ENCODE measurements around the gene TOP1.

The TOP1 gene

DNA sequence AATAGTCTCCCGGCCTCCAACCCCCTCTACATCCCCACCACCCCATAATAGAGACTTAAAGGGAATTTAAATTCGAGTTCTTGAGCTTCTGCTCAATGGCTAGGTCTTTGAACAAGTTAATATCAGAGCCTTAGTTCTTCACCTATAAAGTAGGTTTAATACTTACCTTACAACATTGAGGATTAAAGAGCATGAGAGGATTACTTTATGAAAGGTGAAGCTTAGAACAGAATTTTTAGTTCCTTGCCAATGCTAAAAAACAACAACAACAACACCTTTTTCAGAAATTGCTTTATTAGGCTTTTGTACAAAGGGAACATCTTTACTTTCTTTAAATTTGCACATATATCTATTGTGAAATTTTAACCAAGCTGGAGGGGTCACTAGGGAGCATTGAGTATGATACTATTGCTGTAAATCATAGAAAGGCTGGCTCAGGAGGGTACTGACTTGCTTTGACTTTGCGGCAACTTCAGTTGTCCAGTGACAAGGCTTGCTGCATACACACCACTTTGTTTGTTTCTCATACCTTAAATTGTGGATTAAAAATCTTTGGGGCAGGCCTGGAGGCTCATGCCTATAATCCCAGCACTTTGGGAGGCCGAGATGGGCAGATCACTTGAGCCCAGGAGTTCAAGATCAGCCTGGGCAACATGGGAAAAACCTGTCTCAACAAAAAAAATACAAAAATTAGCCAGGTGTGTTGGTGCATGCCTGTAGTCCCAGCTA lies 9.7 kb downstream of the TOP1 start:
- DNase-seq = no peak

DNA sequence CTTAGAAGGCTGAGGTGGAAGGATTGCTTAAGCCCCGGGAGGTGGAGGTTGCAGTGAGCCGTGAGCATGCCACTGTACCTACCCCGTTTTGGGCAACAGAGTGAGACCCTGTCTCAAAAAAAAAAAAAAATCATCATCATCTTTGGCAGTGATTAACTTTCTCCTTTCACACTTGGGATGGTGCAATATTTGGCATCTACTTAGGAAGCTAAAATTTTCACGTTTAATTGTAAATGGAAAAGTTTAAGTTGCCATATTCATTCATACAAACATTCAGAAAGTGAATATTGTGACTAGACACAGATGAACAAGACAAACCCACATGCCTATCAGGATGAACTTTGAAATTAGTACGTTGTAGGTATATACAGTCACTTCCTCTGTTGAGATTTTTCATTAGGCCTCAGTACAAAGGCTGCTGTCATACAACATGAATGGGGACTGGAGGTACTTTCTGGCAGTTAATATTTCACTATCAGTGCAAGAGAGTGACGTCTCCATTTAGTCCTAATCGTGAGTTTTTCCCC lies 10.3 kb downstream of the TOP1 start:
- DNase-seq = peak in 1 of 5 experiments; percentile 55

DNA sequence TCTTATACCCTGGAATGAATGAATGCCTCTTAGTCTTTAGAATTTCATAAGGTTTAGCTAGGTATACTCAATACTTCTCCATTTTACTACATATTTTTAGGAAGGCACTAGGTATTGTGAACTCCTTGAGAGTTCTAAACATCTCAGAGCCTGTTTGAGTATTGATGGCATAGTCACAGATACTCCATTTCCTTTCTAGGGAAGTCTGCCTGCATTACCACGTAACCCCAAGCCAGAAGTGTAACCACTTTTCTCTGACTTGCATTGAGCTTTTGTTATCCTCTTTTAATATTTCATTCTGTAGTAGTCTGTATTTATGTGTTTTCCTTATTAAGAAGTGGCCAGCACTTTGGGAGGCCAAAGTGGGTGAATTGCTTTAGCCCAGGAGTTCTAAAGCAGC lies 12.2 kb downstream of the TOP1 start:
- peak in 1 of 5 experiments; percentile 64 for DNase-seq

DNA sequence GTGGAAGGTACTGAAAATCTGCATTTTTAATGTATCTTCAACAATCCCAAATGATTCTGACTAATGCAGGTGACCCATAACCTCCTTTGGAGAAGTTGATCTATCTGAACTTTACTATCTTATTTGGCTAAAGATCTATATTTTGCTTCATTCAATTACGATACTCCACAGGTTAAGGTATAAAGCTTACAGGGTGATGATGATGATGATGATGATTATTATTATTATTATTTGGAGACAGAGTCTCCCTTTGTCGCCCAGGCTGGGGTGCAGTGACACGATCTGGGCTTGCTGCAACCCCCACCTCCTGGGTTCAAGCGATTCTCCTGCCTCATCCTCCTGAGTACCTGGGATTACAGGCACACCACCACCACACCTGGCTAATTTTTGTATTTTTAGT lies 13.1 kb downstream of the TOP1 start:
- no peak for DNase-seq

DNA sequence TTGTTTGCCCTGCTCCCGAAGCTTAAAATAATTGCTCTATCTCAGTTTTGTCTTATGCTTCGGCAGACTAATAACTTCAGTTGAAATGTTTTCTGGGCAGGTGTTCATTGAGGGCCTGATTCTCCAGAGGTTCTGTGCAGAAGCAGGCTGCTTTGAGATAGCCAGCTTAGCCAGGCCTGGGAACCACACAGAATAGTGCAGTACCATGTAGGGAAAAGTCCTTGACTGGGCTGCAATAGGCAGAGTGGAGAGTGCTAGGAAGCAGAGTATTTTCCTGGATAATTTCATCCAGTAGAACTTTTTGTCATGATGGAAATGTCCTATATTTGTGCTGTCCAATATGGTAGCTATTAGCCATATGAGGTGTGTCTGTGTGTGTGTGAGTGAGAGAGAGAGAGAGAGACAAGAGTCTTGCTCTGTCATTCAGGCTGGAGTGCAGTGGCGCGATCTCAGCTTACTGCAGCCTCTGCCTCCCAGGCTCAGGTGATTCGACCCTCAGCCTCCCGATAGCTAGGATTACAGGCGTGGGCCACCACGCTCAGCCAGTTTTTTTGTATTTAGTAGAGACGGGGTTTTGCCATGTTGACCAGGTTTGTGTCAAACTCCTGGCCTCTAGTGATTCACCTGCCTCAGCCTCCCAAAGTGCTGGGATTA lies 15.9 kb downstream of the TOP1 start:
- DNase-seq = no peak

DNA sequence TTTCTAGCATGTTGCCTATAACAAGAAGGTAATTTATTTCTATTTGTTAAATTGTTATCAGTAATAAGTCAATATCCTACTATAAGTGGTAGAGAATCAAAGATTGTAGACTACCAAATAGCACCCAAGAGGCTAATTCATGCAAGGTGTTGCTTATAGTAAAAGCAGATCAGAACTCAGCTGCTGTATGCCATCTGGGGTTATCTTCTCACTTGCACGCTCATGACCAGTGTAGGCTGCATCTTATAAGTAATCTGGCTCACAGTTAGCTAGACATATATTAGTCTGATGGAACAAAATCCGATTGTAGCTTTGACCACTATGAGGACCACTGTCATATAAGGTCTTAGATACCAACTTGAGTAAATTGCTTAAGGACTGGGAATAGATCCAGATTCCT lies 17.0 kb downstream of the TOP1 start:
- no peak for DNase-seq

DNA sequence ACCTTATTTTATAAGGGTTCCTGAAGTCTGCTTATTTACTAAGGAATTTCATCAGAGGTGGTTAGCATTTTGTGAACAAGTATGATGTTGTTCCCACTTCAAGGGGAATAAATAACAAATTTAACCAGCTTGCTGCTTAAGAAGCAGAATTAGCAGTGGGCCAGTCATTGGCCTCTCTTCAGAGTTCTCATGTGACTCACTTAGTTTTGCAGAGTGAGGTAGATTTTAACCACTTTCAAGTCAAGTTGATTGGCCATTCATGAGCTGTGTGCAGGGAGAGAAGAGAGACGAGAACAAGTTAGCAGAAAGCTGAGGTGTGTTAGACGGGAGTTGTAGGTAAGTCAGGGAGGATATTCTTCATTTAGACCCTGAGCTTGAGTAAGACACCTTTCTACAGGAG lies 18.1 kb downstream of the TOP1 start:
- peak in 1 of 5 experiments; percentile 60 for DNase-seq

DNA sequence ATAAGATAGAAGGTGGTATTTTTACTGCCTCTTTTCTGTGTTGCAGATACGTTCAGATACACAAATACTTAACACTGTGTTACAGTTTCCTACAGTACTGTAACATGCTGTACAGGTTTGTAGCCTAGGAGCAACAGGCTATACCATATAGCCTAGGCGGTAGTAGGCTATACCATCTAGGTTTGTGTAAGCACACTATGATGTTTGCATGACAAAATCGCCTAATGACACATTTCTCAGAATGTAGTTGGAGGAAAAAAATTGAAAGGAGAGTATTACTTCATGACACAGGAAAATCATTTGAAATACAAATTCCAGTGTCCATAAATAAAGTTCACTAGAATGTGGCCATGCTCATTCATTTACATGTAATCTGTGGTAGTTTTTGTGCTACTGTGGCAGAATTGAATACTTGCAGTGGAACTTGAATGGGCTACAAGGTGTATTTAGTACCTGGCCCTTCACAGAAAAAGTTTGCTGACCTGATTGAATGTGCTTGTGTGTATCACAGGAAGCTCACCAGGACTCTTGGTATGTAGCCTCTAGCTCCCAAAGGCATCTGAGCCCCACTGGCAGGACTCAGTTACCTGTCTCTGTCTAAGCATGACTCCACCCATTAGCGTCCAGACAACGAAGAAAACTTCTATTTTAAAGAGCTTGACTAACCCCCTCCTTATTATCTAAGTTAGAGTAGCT lies 18.8 kb downstream of the TOP1 start:
- peak in 1 of 5 experiments; percentile 25 for DNase-seq

DNA sequence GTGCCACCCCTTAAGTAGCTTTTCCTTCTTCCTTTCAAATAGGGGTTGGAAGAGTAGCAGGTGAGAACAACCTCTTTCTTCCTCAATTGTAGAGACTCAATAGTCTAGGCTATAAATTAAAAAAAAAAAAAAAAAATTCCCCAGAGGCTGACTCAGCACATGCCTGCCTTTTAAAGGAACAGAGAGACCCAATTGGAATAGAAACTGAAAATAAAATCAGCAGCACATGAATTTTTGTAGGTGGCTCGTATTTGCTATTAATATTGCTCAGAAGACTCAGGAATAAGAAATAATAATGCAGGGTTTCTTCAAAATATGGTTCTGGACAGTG lies 19.3 kb downstream of the TOP1 start:
- DNase-seq = peak in 2 of 5 experiments; percentile 40 to 60

DNA sequence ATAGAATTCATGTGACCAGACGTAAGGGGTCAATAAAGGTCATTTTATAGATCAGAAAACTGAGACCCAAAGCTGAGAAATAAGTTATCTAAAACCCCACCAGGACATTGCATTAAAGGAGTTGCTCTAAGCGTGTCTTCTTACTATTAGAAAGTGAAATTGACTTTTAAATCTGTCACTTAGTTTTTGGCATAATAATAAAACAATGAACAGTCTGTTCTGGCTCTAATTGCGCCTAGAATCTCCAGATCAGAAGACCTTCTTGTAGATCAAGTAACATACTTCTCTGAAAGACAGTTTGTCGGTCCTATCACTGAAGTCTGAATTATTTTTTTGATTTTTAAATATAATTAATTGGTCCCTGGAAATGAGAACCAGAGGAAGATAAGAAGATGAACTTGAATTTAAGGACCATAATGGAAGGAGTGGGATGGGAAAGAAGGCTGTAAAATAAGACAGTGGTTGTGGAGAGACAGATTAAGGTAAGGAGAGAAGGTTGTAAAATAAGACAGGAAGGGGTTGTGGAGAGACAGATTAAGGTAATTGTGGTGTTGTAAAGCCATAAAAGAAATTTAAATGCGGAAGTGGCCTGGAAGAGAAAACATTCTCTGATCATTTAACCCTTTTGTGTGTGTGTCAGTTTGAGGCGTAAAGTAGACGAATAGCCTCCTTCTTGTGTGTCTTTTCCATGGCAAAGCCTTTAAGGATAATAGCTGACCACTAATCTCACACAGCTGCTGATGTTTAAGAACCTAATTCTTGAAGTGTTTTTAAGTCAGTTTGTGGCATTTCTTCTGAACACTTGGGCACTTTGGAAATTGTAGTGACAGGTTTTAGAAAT lies 20.1 kb downstream of the TOP1 start:
- peak in 2 of 5 experiments; percentile 45 to 81 for DNase-seq

DNA sequence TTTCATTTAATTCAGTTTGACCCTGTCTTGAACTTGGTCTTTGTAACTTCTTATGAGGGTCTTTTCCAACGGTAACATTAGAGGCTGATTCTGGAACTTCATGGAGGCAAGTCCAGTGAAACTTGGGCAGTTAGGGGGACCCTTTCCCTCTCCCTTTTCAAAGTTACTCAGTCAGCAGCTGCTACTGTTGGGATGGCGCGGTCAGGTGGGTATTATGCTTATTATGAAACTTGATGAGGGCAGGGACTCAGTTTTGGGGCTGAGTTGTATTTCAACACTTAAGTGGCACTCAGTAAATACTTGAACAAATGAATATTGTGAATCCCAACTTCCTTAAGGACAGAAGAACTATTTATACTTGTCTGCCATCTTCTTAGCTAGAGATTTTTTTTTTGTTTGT lies 20.8 kb downstream of the TOP1 start:
- no peak for DNase-seq

DNA sequence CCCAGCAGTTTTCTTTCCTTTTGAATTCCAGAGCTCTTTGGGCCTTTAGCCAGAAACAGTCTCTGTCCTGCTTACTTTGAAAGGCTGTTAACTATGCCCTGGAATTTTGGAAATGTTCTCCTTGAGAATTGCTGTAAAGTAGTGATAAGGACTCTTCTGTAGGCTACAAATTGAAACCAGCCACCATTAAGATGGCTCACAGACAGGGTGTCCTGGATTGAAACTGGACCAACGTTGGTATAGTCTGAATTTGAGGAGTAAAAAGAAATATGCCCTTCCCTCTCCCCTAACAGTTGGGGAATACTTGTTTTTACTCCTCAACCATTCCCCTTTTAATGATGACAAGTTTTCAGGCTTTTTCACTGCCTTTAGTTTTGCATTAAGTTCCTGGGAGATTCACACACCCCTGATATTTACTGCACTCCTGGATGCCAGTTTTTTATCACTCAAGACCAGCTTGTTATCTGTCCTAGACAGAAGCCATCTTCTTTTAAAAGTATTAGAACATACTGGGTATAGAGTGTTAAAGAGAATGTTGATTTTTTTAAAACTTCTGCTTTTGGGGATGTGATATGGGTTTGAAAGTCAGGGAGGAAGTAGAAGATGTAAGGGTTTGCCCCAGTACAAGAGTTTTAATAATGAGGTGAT lies 21.9 kb downstream of the TOP1 start:
- DNase-seq = no peak

DNA sequence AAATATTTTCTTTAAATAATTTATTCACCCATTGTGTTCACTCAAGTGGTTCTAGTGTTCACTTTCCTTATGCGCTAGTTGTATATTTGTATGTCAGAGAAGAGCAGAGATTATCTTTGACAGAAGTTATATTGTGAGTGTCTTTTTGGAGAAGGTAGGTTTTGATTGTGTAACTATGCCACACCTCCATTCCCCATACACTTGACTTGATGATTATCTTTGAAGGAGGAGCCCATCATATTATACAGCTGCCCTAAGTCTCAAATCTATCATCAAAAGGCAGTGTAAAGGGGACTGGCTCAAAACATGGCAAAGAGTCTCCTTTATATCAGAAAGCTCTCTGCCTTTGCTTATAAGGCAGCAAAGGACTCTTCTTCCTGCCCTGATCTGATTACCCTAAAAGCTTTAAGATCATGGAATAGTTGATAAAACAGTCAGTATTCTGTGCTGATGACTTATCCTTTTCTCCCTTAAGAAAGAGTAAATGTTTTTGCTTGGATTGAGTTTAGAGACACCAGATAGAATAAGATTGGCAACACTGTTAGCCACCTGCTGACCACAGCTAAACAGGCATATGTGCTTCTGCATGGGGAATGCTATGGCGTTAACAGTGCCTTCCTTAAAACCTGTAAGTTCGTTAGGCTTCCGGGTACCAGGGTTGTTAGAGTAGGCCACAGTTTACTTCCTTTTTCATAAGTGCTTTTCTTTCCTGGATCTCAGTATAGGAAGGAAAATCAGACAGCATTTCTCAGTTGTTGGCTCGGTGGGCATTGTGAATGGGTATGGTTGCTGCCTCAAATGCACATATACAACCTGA lies 22.6 kb downstream of the TOP1 start:
- DNase-seq = no peak

DNA sequence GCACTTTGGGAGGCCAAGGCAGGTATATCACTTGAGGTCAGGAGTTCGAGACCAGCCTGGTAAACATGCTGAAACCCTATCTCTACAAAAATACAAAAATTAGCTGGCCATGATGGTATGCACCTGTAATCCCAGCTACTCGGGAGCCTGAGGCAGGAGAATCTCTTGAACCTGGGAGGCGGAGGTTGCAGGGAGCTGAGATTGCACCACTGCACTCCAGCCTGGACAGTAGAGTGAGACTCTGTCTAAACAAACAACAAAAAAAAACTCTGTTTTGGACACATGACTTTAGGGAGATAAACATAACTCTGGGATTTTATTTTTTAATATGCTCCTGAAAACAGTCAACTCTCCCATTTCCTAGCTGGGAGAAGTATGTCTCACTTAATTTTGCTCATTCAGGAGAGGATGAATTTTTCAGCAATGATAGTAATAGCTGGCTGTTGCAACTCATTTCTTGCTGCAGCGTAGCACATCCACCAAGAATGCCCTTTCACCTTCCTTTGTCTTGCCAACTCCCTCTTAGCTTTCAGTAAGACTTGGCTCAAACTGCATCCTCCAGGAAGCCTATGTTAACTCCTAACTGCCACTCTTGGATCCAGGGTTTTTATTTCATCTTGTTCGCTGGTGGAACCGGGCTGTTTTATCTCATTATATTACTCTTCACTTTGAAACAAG lies 24.3 kb downstream of the TOP1 start:
- no peak for DNase-seq

DNA sequence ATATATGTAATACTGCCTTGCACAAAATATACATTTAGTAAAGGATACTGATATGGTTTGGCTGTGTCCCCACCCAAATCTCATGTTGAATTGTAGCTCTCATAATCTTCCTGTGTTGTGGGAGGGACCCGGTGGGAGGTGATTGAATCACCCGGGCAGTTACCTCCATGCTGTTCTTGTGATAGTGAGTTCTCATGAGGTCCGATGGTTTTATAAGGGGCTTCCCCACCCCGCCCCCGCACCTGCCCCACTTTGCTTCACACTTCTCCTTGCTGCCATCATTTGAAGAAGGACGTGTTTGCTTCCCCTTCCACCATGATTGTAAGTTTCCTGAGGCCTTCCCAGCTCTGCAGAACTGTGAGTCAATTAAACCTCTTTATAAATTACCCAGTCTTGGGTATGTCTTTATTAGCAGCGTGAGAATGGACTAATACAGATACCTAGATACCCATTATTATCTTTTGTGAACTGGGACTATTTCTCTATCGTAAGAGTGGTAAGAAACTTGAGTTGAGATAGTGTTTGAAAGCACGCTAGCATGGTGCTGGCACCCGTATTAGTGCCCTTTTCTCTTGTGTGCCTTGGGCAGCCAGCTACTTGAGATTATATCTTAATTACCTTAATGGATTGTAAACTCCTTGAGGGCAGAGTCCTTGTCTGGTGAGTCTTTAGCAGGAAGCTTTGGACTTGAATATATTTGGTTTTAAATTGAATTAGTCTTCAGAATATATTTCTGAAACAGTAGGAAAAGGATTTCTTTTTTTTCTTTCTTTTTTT lies 25.6 kb downstream of the TOP1 start:
- no peak for DNase-seq

DNA sequence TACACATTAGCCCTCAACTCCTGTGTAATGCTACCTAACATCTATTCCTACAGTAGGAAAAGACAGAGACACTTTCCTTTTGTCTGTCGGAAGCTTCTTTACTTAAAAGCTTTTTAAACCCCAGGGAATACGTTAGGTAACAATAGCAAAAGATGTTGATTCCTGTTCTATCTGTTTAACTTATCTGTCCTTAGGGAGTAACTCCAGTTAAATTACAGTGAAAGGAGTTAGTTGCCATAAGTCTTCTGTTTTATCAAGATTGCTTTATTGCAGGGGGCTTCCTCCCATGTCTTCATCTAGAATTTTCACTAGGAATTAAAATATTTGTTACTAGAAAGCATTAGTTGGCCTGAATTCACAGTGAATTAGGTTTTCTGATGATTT lies 26.2 kb downstream of the TOP1 start:
- no peak for DNase-seq

DNA sequence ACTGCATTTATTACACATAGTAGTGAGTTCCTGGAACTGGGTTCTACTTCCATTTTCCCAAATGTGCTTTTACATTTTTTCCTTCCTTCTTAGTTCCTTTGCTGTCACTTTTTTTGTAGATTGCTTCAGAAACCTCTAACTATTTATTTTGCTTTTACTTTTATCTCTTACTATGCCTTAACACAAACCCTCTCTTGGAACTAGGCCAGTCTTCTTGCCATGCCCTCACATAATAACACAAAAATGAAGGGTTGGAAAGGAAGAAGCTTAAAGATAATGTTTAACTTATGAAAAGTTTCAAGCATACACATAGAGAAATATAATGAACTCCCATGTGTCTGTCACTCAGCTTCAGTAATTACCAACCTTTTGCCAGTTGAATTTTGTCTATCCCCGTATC lies 27.1 kb downstream of the TOP1 start:
- no peak for DNase-seq

DNA sequence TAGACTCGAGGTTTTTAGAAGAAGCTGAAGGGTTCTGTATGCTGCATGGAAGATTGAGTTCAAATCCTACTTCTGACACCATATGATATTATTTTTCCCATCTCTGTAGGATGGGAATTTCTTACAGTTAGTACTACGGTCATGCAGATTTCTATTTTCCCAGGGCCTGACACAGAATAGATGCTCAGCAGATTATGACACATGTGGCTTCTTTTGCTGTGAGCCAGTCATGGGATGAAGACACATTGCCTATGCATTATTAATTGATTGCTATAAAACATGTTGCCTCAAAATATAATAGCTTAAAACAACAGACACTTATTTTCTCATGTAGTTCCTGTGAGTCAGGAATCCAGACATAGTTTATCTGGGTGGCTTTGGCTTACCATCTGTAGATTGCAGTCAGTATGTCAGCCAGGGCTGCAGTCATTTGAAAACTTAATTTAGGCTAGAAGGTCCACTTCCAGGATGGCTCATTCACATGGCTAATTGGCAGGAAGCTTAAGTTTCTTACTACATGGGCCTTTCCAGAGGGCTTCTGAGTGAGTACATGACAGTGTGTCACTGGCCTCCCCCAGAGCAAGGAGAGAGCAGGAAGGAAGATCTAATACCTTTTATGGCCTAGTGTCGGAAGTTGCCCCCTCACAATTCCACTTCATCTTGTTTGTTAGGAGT lies 29.5 kb downstream of the TOP1 start:
- no peak for DNase-seq

All from T-helper 2 cell (primary cell).